ENCODE measurements around the gene CTNS. TPM values are rescaled to one million over a fixed set of nuclear protein-coding genes. Genes with fewer than 3 reads are reported as not detected.
A peak's percentile ranks its signal among the peaks of the same experiment; 100 is the strongest.

The CTNS gene
- total and polyA plus RNA-seq, 2 of the 13 experiments (the other 11 are each of a cell fraction or from before 2014, with no cell fraction given): 9.5 to 13.7 TPM

- peak; percentile 42; the same call in 1 of the 2 replicates for TF ChIP-seq ZNF280D (CRISPR knock-in tag; IDR thresholded peaks at IDR 0.05)
- TF ChIP-seq MTF2 (CRISPR knock-in tag; IDR thresholded peaks at IDR 0.05; ENCODE audit: borderline replicate concordance): peak; percentile 83; the same call in 1 of the 2 replicates
- TF ChIP-seq KLF16 (CRISPR knock-in tag; IDR thresholded peaks at IDR 0.05): no peak; a peak in 1 of 4 replicates
- TF ChIP-seq CBFB (CRISPR knock-in tag; IDR thresholded peaks at IDR 0.05): peak; percentile 15; the same call in 1 of the 2 replicates
- peak; percentile 80; the same call in 1 of the 2 replicates for TF ChIP-seq SAP130 (CRISPR knock-in tag; IDR thresholded peaks at IDR 0.05; ENCODE audit: low read depth)
- TF ChIP-seq SOX6 (IDR thresholded peaks at IDR 0.05): no peak
- peak; percentile 52 for TF ChIP-seq SOX6 (CRISPR knock-in tag; IDR thresholded peaks at IDR 0.05)
- TF ChIP-seq, protein P1, sequence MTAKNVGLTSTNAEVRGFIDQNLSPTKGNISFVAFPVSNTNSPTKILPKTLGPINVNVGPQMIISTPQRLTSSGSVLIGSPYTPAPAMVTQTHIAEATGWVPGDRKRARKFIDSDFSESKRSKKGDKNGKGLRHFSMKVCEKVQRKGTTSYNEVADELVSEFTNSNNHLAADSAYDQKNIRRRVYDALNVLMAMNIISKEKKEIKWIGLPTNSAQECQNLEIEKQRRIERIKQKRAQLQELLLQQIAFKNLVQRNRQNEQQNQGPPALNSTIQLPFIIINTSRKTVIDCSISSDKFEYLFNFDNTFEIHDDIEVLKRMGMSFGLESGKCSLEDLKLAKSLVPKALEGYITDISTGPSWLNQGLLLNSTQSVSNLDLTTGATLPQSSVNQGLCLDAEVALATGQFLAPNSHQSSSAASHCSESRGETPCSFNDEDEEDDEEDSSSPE (CRISPR knock-in tag; IDR thresholded peaks at IDR 0.05): peak; percentile 70
These were observed 31.9 kb downstream of the CTNS start, which contains the start of the genes EMC6 and TAX1BP3 (continued) for GRCh38 chr17:3668279-3669084.

Data from HepG2 (cell line).